ENCODE results near the gene TMPRSS3.
A peak's percentile ranks its signal among the peaks of the same experiment; 100 is the strongest.

The TMPRSS3 gene

GRCh38 chr21:42406866-42407265 lies 11.0 kb upstream of the TMPRSS3 start:
- DNase-seq = no peak

GRCh38 chr21:42406201-42406621 lies 10.4 kb upstream of the TMPRSS3 start:
- peak; percentile 35 for DNase-seq

- no peak for DNase-seq
These were observed 9.5 kb upstream of the TMPRSS3 start for GRCh38 chr21:42405064-42406013.

- DNase-seq = no peak
These were observed 8.7 kb upstream of the TMPRSS3 start for GRCh38 chr21:42404539-42404938.

GRCh38 chr21:42403611-42404231 lies 7.9 kb upstream of the TMPRSS3 start, which contains the start of gene UBASH3A:
UBASH3A (plus strand) TSS chr21:42403902; CDS start chr21:42403946, 44 bp downstream.
- DNase-seq = peak; percentile 37

GRCh38 chr21:42401820-42402251 lies 6.0 kb upstream of the TMPRSS3 start:
- no peak for DNase-seq

- DNase-seq = no peak
These were observed 5.3 kb upstream of the TMPRSS3 start for GRCh38 chr21:42401154-42401553.

- DNase-seq = no peak
These were observed 4.7 kb upstream of the TMPRSS3 start for GRCh38 chr21:42400525-42400924.

- DNase-seq = no peak
These were observed 2.7 kb upstream of the TMPRSS3 start for GRCh38 chr21:42398436-42399028.

- DNase-seq = no peak
These were observed 2.0 kb upstream of the TMPRSS3 start for GRCh38 chr21:42397746-42398394.

- no peak for DNase-seq
These were observed 1.2 kb upstream of the TMPRSS3 start for GRCh38 chr21:42396799-42397745.

GRCh38 chr21:42395302-42395701 lies 550 bp downstream of the TMPRSS3 start:
- no peak for DNase-seq

- no peak for DNase-seq
These were observed 2.4 kb downstream of the TMPRSS3 start for GRCh38 chr21:42393443-42393950.

GRCh38 chr21:42392731-42393442 lies 3.0 kb downstream of the TMPRSS3 start:
- DNase-seq = no peak

- no peak for DNase-seq
These were observed 4.6 kb downstream of the TMPRSS3 start for GRCh38 chr21:42391297-42391696.

GRCh38 chr21:42390696-42391095 lies 5.2 kb downstream of the TMPRSS3 start:
- no peak for DNase-seq

- DNase-seq = no peak
These were observed 5.7 kb downstream of the TMPRSS3 start for GRCh38 chr21:42390193-42390592.

- DNase-seq = no peak
These were observed 6.4 kb downstream of the TMPRSS3 start for GRCh38 chr21:42389449-42389835.

- no peak for DNase-seq
These were observed 7.0 kb downstream of the TMPRSS3 start for GRCh38 chr21:42388740-42389448.

- no peak for DNase-seq
These were observed 8.0 kb downstream of the TMPRSS3 start for GRCh38 chr21:42387843-42388340.

Measured in effector CD4-positive, alpha-beta T cell (primary cell).